Measurements from ENCODE around the gene DLGAP4. TPM values are rescaled to one million over a fixed set of nuclear protein-coding genes. Genes with fewer than 3 reads are reported as not detected.

The DLGAP4 gene
- total and polyA plus RNA-seq, 8 donors, result 15.1 to 92.2 (median 33.5) TPM

GRCh38 chr20:36270744-36271638 is 35.1 kb upstream of the DLGAP4 start:
- H3K27ac ChIP-seq, result no peak overlapping the region
- H3K9me3 ChIP-seq, result no peaks in the 10 kb centered on the region
- H3K27me3 ChIP-seq, result peaks cover 8 to 38% (median 17%) of the 10 kb centered on the region in 3 donors
- H3K4me1 ChIP-seq, result no peaks in the 10 kb centered on the region
- no peaks in the 10 kb centered on the region for H3K36me3 ChIP-seq
- no peak overlapping the region for H3K4me3 ChIP-seq
- intact Hi-C loops (cut with DNase I; ENCODE audit: low total_unique reads), result no loop called here
- WGBS, 5 donors, result 76 to 83% (median 80%) methylated on average over 19 to 20 of the region's 20 CpGs
- DNase-seq, result peak in 1 of 2 donors; percentile 37
- TF ChIP-seq EP300 (IDR thresholded peaks at IDR 0.05), result no peak
- no peak for TF ChIP-seq POLR2AphosphoS5 (IDR thresholded peaks at IDR 0.05)
- TF ChIP-seq POLR2A (IDR thresholded peaks at IDR 0.05), result no peak
- TF ChIP-seq CTCF (IDR thresholded peaks at IDR 0.05), result no peak

- H3K27ac ChIP-seq, result no peak overlapping the region
- no peaks in the 10 kb centered on the region for H3K9me3 ChIP-seq
- intact Hi-C loops (cut with DNase I; ENCODE audit: low total_unique reads), result no loop called here
- H3K4me1 ChIP-seq, result no peaks in the 10 kb centered on the region
- TF ChIP-seq POLR2AphosphoS5 (IDR thresholded peaks at IDR 0.05), result no peak
- no peak for TF ChIP-seq POLR2A (IDR thresholded peaks at IDR 0.05)
- TF ChIP-seq CTCF (IDR thresholded peaks at IDR 0.05), result no peak
- no peak for TF ChIP-seq EP300 (IDR thresholded peaks at IDR 0.05)
- no peak for DNase-seq
- no peak overlapping the region for H3K4me3 ChIP-seq
- no peaks in the 10 kb centered on the region for H3K36me3 ChIP-seq
- H3K27me3 ChIP-seq, result peaks cover 8 to 38% (median 17%) of the 10 kb centered on the region in 3 donors
- 86 to 89% (median 88%) methylated on average over 21 of the region's 21 CpGs for WGBS, 5 donors
These were observed 34.2 kb upstream of the DLGAP4 start for GRCh38 chr20:36271639-36272546.

- no peak for DNase-seq
- no peak for TF ChIP-seq EP300 (IDR thresholded peaks at IDR 0.05)
- TF ChIP-seq CTCF (IDR thresholded peaks at IDR 0.05), result no peak
- TF ChIP-seq POLR2A (IDR thresholded peaks at IDR 0.05), result no peak
- TF ChIP-seq POLR2AphosphoS5 (IDR thresholded peaks at IDR 0.05), result no peak
These were observed 33.5 kb upstream of the DLGAP4 start for GRCh38 chr20:36272547-36273220.

More at GRCh38 chr20:36272547-36273220, 33.5 kb upstream of the DLGAP4 start:
- Histone ChIP-seq H3K36me3 (no peaks in the 10 kb centered on the region), H3K4me3 (no peak overlapping the region), H3K27ac (no peak overlapping the region), H3K4me1 (no peaks in the 10 kb centered on the region), H3K27me3 (peaks cover 8 to 41% (median 17%) of the 10 kb centered on the region in 3 donors), H3K9me3 (no peaks in the 10 kb centered on the region)
- intact Hi-C loops (cut with DNase I; ENCODE audit: low total_unique reads), result no loop called here
- 79 to 84% (median 82%) methylated on average over 12 of the region's 12 CpGs for WGBS, 5 donors

Measured in stomach (tissue), 9 donors.